Keratinocyte (primary cell): ENCODE measurements around the gene GPR63. TPM values are rescaled to one million over a fixed set of nuclear protein-coding genes. Genes with fewer than 3 reads are reported as not detected.

ENCODE experiments used
- DNase-seq: peaks from one replicate; pipeline ENCODE4 v3.0.0-alpha.2; 2011; ENCODE audit warnings: low read depth, missing footprints, low spot score
- FAIRE-seq: peaks from 2 replicates; lab custom pipeline; 2011; peaks lifted over from hg19 to GRCh38; lab: Jason Lieb, UNC
- H2AFZ ChIP-seq: 2 replicates; pipeline ENCODE4 v1.6.0; 2012; ENCODE audit warnings: low read length, control low read depth, inconsistent platforms; ENCODE audit not compliant: control insufficient read depth
- H3K27ac ChIP-seq: 2 replicates; pipeline ENCODE4 v1.5.1; 2011; ENCODE audit warnings: low read length; ENCODE audit not compliant: control insufficient read depth, insufficient read depth
- H3K27me3 ChIP-seq: 3 replicates; pipeline ENCODE4 v1.6.0; 2011; ENCODE audit warnings: low read length; ENCODE audit not compliant: control insufficient read depth, insufficient read depth; ENCODE audit errors: extremely low read depth
- H3K36me3 ChIP-seq, 2 experiments: 2 replicates in 1 of 2; 3 replicates in 1 of 2; pipeline ENCODE4 v1.5.1; 2011; ENCODE audit warnings: low read length in 2 of 2, mild to moderate bottlenecking in 1 of 2; ENCODE audit not compliant: control insufficient read depth in 2 of 2, insufficient read depth in 2 of 2; ENCODE audit errors: extremely low read depth in 1 of 2
- H3K4me1 ChIP-seq: 3 replicates; pipeline ENCODE4 v1.5.1; 2011; ENCODE audit warnings: low read length; ENCODE audit not compliant: control insufficient read depth, insufficient read depth; ENCODE audit errors: extremely low read depth
- H3K4me2 ChIP-seq: 3 replicates; pipeline ENCODE4 v1.6.0; 2011; ENCODE audit warnings: low read depth, low read length; ENCODE audit not compliant: control insufficient read depth, insufficient read depth; ENCODE audit errors: extremely low read depth
- H3K4me3 ChIP-seq, 3 experiments: fragments of 200-600 bp in 1 of 3; sonication (generic) in 1 of 3; 2 replicates in 2 of 3; 3 replicates in 1 of 3; pipeline ENCODE4 v1.5.1; 2011 to 2016; ENCODE audit warnings: low read length in 3 of 3, mild to moderate bottlenecking in 3 of 3, control low read depth in 2 of 3, inconsistent platforms in 1 of 3, low read depth in 1 of 3, mixed read lengths in 1 of 3, mixed run types in 1 of 3, moderate library complexity in 1 of 3; ENCODE audit not compliant: control insufficient read depth in 2 of 3, insufficient read depth in 2 of 3; ENCODE audit errors: extremely low read depth in 1 of 3
- H3K79me2 ChIP-seq: 2 replicates; pipeline ENCODE4 v1.6.0; 2012; ENCODE audit warnings: low read length; ENCODE audit not compliant: control insufficient read depth, insufficient read depth
- H3K9ac ChIP-seq: 3 replicates; pipeline ENCODE4 v1.6.0; 2011; ENCODE audit warnings: low read length; ENCODE audit not compliant: control insufficient read depth, insufficient read depth; ENCODE audit errors: extremely low read depth
- H3K9me1 ChIP-seq: 3 replicates; pipeline ENCODE4 v1.6.0; 2011; ENCODE audit warnings: low read length; ENCODE audit not compliant: control insufficient read depth, insufficient read depth; ENCODE audit errors: extremely low read depth
- H3K9me3 ChIP-seq: 2 replicates; pipeline ENCODE4 v1.5.1; 2012; ENCODE audit warnings: low read depth, low read length; ENCODE audit not compliant: control insufficient read depth
- H4K20me1 ChIP-seq: 3 replicates; pipeline ENCODE4 v1.6.0; 2011; ENCODE audit warnings: low read length; ENCODE audit not compliant: control insufficient read depth, insufficient read depth; ENCODE audit errors: extremely low read depth
- EZH2 ChIP-seq: IDR thresholded peaks from one replicate; pipeline ENCODE4 v1.6.1; 2012; ENCODE audit warnings: inconsistent platforms, mild to moderate bottlenecking, low read length, moderate library complexity
- dilution Hi-C: fragments of 300-500 bp; cut with MboI; formaldehyde crosslinking; loops from one replicate; pipeline ENCODE4 v1.7.0; 2020; ENCODE audit warnings: low sequenced_read_pairs; ENCODE audit not compliant: extremely low pct_ligation_motif_present
- polyA plus RNA-seq, 5 experiments: library from polyadenylated mRNA; depleted of rRNA in 3 of 5; stranded (reverse) in 3 of 5; stranded (forward) in 1 of 5; unstranded in 1 of 5; fragments of >200 nt; gene quantifications; 1 replicate in 1 of 5; 2 replicates in 3 of 5; 3 replicates in 1 of 5; pipeline versions ENCODE4 v1.2.1 to v1.2.3, GENCODE V29; 2011 to 2012; ENCODE audit warnings: missing spikeins in 2 of 5, low read depth in 1 of 5, low replicate concordance in 1 of 5
- TF ChIP-seq, protein P1 (sequence below), 3 experiments: IDR thresholded peaks in 1 of 3; conservative IDR thresholded peaks in 1 of 3; optimal IDR thresholded peaks in 1 of 3; 2 replicates in 2 of 3; 3 replicates in 1 of 3; pipeline versions ENCODE3 to v1.5.1; 2011; ENCODE audit warnings: low read length in 3 of 3, mild to moderate bottlenecking in 3 of 3, moderate library complexity in 2 of 3, control low read depth in 1 of 3, inconsistent platforms in 1 of 3; ENCODE audit not compliant: insufficient read depth in 2 of 3; ENCODE audit errors: extremely low read depth in 1 of 3

Gene GPR63
- polyA plus RNA-seq, 1 donor (not counting 4 experiments of a cell fraction or from before 2014, with no cell fraction given): 1.9 TPM

DNA sequence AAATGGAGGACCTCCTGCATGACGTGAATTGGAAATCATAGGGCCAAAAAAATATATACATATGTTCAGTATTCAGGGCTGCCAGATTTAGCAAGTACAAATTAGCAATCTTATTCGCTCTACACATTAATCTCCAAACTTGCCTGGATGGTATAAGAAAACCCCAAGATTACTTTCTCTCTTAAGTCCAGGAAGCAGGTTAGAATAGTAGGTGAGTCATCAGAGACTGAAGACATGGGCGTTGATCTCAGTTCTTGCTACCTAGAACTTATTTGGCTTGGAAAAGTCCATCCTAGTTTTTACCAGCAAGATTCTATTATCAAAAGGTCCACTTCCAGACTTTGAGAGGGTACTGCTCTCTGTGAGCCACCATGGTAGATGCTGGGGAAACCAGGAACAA, 47.4 kb downstream of the GPR63 start:
- H3K9me1 ChIP-seq: no peaks in the 10 kb centered on the region
- H3K36me3 ChIP-seq: no peaks in the 10 kb centered on the region
- no peaks in the 10 kb centered on the region for H3K79me2 ChIP-seq
- dilution Hi-C loops: no loop called here
- no peaks in the 10 kb centered on the region for H3K9me3 ChIP-seq
- no peaks in the 10 kb centered on the region for H3K27me3 ChIP-seq
- H2AFZ ChIP-seq: no peak overlapping the region
- H4K20me1 ChIP-seq: no peaks in the 10 kb centered on the region
- H3K4me1 ChIP-seq: no peaks in the 10 kb centered on the region
- no peak overlapping the region for H3K4me3 ChIP-seq
- H3K9ac ChIP-seq: no peak overlapping the region
- FAIRE-seq (no peak), DNase-seq (no peak)
- TF ChIP-seq, protein P1, sequence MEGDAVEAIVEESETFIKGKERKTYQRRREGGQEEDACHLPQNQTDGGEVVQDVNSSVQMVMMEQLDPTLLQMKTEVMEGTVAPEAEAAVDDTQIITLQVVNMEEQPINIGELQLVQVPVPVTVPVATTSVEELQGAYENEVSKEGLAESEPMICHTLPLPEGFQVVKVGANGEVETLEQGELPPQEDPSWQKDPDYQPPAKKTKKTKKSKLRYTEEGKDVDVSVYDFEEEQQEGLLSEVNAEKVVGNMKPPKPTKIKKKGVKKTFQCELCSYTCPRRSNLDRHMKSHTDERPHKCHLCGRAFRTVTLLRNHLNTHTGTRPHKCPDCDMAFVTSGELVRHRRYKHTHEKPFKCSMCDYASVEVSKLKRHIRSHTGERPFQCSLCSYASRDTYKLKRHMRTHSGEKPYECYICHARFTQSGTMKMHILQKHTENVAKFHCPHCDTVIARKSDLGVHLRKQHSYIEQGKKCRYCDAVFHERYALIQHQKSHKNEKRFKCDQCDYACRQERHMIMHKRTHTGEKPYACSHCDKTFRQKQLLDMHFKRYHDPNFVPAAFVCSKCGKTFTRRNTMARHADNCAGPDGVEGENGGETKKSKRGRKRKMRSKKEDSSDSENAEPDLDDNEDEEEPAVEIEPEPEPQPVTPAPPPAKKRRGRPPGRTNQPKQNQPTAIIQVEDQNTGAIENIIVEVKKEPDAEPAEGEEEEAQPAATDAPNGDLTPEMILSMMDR (optimal IDR thresholded peaks at IDR 0.05 in 1 of 3, IDR thresholded peaks at IDR 0.05 in 1 of 3, conservative IDR thresholded peaks at IDR 0.05 in 1 of 3; ENCODE audit: extremely low read depth in 1 of 3, insufficient read depth in 2 of 3, low read length in 3 of 3): no peak
- no peak for TF ChIP-seq EZH2
- H3K4me2 ChIP-seq: no peak overlapping the region
- no peak overlapping the region for H3K27ac ChIP-seq

GRCh38 chr6:96787846-96788580, 49.3 kb downstream of the GPR63 start:
- DNase-seq (no peak), FAIRE-seq (no peak)
- Histone ChIP-seq H3K27ac (no peak overlapping the region), H3K79me2 (no peaks in the 10 kb centered on the region), H3K4me2 (no peak overlapping the region), H4K20me1 (no peaks in the 10 kb centered on the region), H3K36me3 (no peaks in the 10 kb centered on the region), H3K9me1 (no peaks in the 10 kb centered on the region), H3K4me3 (no peak overlapping the region), H3K27me3 (no peaks in the 10 kb centered on the region), H3K9ac (no peak overlapping the region), H3K9me3 (no peaks in the 10 kb centered on the region), H2AFZ (no peak overlapping the region), H3K4me1 (no peaks in the 10 kb centered on the region)
- dilution Hi-C loops: no loop called here
- TF ChIP-seq, protein P1 (optimal IDR thresholded peaks at IDR 0.05 in 1 of 3, IDR thresholded peaks at IDR 0.05 in 1 of 3, conservative IDR thresholded peaks at IDR 0.05 in 1 of 3; ENCODE audit: extremely low read depth in 1 of 3, insufficient read depth in 2 of 3, low read length in 3 of 3): no peak
- no peak for TF ChIP-seq EZH2
